A375 (cell line): Measurements from ENCODE around the gene WDR46. TPM values are rescaled to one million over a fixed set of nuclear protein-coding genes. Genes with fewer than 3 reads are reported as not detected.

Source experiments
- total RNA-seq: library from RNA; depleted of rRNA; stranded (reverse); fragments of >200 nt; shearing (Covaris generic); gene quantifications from 2 replicates; pipeline ENCODE4 v1.2.3, GENCODE V29; 2014; rRNA removed

WDR46 gene
- total RNA-seq: 127 and 134 TPM in 2 replicates

DNA sequence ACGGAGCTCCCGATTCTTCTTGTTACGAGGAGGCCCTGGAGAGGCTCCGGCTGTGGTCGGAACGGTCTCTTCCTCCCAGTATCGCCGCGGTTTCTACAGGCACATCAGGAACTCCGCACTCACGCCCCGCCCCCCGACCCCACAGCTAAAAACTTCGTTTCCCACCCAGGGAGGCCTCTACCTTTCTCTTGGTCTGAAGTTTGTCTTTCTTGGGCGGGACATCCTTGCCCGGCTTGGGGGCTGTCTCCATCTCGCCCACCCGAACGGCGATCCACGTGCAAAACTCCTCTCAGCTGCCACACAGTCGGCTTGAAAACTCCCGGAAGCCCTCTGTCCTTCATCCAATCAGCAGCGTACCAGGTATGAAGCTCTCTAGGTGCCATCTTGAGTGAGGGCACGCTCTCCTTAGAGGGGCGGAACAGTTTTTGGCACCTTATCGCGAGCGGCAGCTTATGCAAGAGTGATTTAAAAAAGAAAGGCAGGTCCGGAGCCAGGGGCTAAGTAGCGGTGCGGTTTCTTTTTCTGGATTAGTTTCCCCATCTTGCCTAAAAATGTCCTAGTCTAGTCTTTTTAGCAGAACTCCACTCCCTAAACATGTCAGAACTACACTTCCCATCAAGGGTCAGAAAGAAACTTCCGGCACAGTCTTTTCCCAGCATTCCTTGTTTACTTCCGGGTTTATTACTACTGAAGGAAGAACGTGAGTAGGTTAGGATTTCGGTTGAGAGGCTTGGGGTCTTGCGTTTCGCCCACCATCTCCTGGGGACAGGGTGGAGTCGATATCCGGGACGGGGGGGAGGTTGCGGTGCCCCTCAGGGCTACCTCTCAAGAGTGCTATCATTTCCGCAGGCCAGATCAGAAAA, at the start of gene WDR46, which contains the start of gene PFDN6:
WDR46 (minus strand) TSS at position 319 of the 863 bp plus-strand sequence; CDS start at position 250, 69 bp downstream.
PFDN6 (plus strand) TSS at position 681 of the 863 bp plus-strand sequence. CDS start 256 bp downstream, outside the sequence.

GRCh38 chr6:33317669-33318425, 28.8 kb upstream of the WDR46 start, which contains the start of gene ZBTB22:
Gene ZBTB22, minus strand, starts transcription at chr6:33317744. Its CDS starts 828 bp downstream, at chr6:33316916.

GRCh38 chr6:33313709-33314514, 24.9 kb upstream of the WDR46 start, which contains the start of gene TAPBP:
Gene TAPBP, minus strand, starts transcription at chr6:33314078. Its CDS starts 37 bp downstream, at chr6:33314041.

DNA sequence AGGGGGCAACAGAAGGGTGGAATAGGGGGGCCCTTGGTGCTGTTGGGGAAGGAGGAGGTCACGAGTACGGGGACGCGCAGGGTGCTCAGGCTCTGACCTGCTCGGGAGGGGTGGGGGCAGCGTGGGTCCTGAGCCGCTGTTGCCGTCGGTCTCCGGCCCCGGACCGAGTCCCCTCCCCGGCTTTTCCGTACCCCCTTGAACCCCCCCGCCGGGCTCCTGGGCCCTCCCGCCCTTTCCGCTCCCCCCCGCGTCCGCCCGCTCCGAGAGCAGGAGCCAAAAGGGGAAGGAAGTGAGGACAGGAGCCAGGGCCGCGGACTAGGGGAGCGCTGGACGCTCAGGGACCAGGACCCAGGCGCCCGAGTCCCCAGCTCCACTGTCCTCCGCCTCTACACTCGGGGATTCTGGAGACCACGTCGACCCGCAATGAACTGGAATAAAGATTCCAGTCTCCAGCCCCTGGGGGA, 9.8 kb upstream of the WDR46 start, which contains the start of gene RGL2:
RGL2 (minus strand) TSS at position 170 of the 464 bp plus-strand sequence. CDS start 332 bp downstream, outside the sequence.

GRCh38 chr6:33276864-33277662, 12.0 kb downstream of the WDR46 start, which contains the start of gene B3GALT4:
Gene B3GALT4, plus strand, starts transcription at chr6:33277123. Its CDS starts 297 bp downstream, at chr6:33277420.

GRCh38 chr6:33271468-33272274, 17.4 kb downstream of the WDR46 start, which contains the start of the genes RPS18 and VPS52:
Gene RPS18, plus strand, starts transcription at chr6:33272075. Its CDS starts 45 bp downstream, at chr6:33272120.
Gene VPS52, minus strand, starts transcription at chr6:33271876. Its CDS starts 201 bp downstream, at chr6:33271675.

Other genes starting within 250 kb of the WDR46 start
- gene HLA-DPA1, start 215.6 kb downstream of the WDR46 start, total RNA-seq: 147 and 155 TPM in 2 replicates
- 96.3 and 110 TPM in 2 replicates for gene HLA-DPB1, start 213.2 kb downstream of the WDR46 start, total RNA-seq
- gene COL11A2, start 96.8 kb downstream of the WDR46 start, total RNA-seq: 4.9 and 7.6 TPM in 2 replicates
- gene RXRB, start 88.6 kb downstream of the WDR46 start, total RNA-seq: 23.0 and 23.8 TPM in 2 replicates
- gene SLC39A7, start 88.4 kb downstream of the WDR46 start, total RNA-seq: 72.3 and 75.1 TPM in 2 replicates
- gene HSD17B8, start 84.6 kb downstream of the WDR46 start, total RNA-seq: 19.9 and 28.1 TPM in 2 replicates
- 33.7 and 37.4 TPM in 2 replicates for gene RING1, start 80.7 kb downstream of the WDR46 start, total RNA-seq
- 24.0 and 24.9 TPM in 2 replicates for gene VPS52, start 17.4 kb downstream of the WDR46 start, total RNA-seq
- gene RPS18, start 17.2 kb downstream of the WDR46 start, total RNA-seq: 5,548 and 5,916 TPM in 2 replicates
- gene B3GALT4, start 12.1 kb downstream of the WDR46 start, total RNA-seq: 1.1 and 2.6 TPM in 2 replicates
- gene PFDN6, start 362 bp upstream of the WDR46 start, total RNA-seq: 224 and 227 TPM in 2 replicates
- 24.5 and 26.1 TPM in 2 replicates for gene RGL2, start 9.7 kb upstream of the WDR46 start, total RNA-seq
- gene TAPBP, start 24.8 kb upstream of the WDR46 start, total RNA-seq: 29.4 and 33.8 TPM in 2 replicates
- 12.6 and 14.3 TPM in 2 replicates for gene ZBTB22, start 28.5 kb upstream of the WDR46 start, total RNA-seq
- 47.5 and 49.4 TPM in 2 replicates for gene DAXX, start 33.7 kb upstream of the WDR46 start, total RNA-seq
- 34.4 and 37.4 TPM in 2 replicates for gene KIFC1, start 102.6 kb upstream of the WDR46 start, total RNA-seq
- gene PHF1, start 121.8 kb upstream of the WDR46 start, total RNA-seq: 19.8 and 23.8 TPM in 2 replicates
- 124 and 136 TPM in 2 replicates for gene CUTA, start 128.9 kb upstream of the WDR46 start, total RNA-seq
- gene SYNGAP1, start 130.8 kb upstream of the WDR46 start, total RNA-seq: 3.6 and 4.1 TPM in 2 replicates
- 3.9 and 7.3 TPM in 2 replicates for gene ZBTB9, start 165.3 kb upstream of the WDR46 start, total RNA-seq